Measurements from ENCODE around the gene GFOD2.

DNA sequence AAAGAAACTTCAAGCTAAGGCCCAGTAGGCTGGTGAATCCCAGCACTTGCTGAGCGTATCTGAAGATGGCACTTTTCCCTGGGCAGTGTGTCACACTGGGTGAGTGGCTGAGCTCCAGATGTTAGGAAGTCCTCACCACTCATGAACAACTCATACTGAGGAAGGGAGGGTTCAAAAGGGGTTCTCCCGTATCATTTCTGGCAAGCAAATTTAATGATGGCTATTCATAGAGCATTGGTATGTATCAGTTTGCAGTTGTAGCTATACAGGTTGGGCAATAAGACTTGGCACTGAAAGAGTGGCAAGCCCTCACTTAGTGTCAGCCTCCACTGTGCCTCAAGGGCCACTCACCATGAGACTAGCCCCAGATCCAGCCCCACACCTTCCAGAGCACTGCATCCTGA is 10.7 kb downstream of the GFOD2 start:
- TF ChIP-seq, protein P1, sequence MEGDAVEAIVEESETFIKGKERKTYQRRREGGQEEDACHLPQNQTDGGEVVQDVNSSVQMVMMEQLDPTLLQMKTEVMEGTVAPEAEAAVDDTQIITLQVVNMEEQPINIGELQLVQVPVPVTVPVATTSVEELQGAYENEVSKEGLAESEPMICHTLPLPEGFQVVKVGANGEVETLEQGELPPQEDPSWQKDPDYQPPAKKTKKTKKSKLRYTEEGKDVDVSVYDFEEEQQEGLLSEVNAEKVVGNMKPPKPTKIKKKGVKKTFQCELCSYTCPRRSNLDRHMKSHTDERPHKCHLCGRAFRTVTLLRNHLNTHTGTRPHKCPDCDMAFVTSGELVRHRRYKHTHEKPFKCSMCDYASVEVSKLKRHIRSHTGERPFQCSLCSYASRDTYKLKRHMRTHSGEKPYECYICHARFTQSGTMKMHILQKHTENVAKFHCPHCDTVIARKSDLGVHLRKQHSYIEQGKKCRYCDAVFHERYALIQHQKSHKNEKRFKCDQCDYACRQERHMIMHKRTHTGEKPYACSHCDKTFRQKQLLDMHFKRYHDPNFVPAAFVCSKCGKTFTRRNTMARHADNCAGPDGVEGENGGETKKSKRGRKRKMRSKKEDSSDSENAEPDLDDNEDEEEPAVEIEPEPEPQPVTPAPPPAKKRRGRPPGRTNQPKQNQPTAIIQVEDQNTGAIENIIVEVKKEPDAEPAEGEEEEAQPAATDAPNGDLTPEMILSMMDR (conservative IDR thresholded peaks at IDR 0.05; ENCODE audit: low read depth in 2 of 2) = no peak
- TF ChIP-seq POLR2AphosphoS5 (IDR thresholded peaks at IDR 0.05; ENCODE audit: low read depth) = no peak
- no peak for TF ChIP-seq NANOG (IDR thresholded peaks at IDR 0.05; ENCODE audit: borderline replicate concordance)
- TF ChIP-seq EZH2 (IDR thresholded peaks at IDR 0.05; ENCODE audit: low read depth, unreplicated experiment) = no peak
- no peak for TF ChIP-seq EZH2phosphoT487 (IDR thresholded peaks at IDR 0.05; ENCODE audit: unreplicated experiment)
- TF ChIP-seq ETS1 (IDR thresholded peaks at IDR 0.05) = no peak
- TF ChIP-seq, protein P2, sequence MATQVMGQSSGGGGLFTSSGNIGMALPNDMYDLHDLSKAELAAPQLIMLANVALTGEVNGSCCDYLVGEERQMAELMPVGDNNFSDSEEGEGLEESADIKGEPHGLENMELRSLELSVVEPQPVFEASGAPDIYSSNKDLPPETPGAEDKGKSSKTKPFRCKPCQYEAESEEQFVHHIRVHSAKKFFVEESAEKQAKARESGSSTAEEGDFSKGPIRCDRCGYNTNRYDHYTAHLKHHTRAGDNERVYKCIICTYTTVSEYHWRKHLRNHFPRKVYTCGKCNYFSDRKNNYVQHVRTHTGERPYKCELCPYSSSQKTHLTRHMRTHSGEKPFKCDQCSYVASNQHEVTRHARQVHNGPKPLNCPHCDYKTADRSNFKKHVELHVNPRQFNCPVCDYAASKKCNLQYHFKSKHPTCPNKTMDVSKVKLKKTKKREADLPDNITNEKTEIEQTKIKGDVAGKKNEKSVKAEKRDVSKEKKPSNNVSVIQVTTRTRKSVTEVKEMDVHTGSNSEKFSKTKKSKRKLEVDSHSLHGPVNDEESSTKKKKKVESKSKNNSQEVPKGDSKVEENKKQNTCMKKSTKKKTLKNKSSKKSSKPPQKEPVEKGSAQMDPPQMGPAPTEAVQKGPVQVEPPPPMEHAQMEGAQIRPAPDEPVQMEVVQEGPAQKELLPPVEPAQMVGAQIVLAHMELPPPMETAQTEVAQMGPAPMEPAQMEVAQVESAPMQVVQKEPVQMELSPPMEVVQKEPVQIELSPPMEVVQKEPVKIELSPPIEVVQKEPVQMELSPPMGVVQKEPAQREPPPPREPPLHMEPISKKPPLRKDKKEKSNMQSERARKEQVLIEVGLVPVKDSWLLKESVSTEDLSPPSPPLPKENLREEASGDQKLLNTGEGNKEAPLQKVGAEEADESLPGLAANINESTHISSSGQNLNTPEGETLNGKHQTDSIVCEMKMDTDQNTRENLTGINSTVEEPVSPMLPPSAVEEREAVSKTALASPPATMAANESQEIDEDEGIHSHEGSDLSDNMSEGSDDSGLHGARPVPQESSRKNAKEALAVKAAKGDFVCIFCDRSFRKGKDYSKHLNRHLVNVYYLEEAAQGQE (IDR thresholded peaks at IDR 0.05; ENCODE audit: unreplicated experiment) = no peak
- TF ChIP-seq JUNB (IDR thresholded peaks at IDR 0.05; ENCODE audit: unreplicated experiment) = no peak
- TF ChIP-seq CREB1 (CRISPR knock-in tag; IDR thresholded peaks at IDR 0.05; ENCODE audit: low read depth) = no peak
- TF ChIP-seq, protein P3, sequence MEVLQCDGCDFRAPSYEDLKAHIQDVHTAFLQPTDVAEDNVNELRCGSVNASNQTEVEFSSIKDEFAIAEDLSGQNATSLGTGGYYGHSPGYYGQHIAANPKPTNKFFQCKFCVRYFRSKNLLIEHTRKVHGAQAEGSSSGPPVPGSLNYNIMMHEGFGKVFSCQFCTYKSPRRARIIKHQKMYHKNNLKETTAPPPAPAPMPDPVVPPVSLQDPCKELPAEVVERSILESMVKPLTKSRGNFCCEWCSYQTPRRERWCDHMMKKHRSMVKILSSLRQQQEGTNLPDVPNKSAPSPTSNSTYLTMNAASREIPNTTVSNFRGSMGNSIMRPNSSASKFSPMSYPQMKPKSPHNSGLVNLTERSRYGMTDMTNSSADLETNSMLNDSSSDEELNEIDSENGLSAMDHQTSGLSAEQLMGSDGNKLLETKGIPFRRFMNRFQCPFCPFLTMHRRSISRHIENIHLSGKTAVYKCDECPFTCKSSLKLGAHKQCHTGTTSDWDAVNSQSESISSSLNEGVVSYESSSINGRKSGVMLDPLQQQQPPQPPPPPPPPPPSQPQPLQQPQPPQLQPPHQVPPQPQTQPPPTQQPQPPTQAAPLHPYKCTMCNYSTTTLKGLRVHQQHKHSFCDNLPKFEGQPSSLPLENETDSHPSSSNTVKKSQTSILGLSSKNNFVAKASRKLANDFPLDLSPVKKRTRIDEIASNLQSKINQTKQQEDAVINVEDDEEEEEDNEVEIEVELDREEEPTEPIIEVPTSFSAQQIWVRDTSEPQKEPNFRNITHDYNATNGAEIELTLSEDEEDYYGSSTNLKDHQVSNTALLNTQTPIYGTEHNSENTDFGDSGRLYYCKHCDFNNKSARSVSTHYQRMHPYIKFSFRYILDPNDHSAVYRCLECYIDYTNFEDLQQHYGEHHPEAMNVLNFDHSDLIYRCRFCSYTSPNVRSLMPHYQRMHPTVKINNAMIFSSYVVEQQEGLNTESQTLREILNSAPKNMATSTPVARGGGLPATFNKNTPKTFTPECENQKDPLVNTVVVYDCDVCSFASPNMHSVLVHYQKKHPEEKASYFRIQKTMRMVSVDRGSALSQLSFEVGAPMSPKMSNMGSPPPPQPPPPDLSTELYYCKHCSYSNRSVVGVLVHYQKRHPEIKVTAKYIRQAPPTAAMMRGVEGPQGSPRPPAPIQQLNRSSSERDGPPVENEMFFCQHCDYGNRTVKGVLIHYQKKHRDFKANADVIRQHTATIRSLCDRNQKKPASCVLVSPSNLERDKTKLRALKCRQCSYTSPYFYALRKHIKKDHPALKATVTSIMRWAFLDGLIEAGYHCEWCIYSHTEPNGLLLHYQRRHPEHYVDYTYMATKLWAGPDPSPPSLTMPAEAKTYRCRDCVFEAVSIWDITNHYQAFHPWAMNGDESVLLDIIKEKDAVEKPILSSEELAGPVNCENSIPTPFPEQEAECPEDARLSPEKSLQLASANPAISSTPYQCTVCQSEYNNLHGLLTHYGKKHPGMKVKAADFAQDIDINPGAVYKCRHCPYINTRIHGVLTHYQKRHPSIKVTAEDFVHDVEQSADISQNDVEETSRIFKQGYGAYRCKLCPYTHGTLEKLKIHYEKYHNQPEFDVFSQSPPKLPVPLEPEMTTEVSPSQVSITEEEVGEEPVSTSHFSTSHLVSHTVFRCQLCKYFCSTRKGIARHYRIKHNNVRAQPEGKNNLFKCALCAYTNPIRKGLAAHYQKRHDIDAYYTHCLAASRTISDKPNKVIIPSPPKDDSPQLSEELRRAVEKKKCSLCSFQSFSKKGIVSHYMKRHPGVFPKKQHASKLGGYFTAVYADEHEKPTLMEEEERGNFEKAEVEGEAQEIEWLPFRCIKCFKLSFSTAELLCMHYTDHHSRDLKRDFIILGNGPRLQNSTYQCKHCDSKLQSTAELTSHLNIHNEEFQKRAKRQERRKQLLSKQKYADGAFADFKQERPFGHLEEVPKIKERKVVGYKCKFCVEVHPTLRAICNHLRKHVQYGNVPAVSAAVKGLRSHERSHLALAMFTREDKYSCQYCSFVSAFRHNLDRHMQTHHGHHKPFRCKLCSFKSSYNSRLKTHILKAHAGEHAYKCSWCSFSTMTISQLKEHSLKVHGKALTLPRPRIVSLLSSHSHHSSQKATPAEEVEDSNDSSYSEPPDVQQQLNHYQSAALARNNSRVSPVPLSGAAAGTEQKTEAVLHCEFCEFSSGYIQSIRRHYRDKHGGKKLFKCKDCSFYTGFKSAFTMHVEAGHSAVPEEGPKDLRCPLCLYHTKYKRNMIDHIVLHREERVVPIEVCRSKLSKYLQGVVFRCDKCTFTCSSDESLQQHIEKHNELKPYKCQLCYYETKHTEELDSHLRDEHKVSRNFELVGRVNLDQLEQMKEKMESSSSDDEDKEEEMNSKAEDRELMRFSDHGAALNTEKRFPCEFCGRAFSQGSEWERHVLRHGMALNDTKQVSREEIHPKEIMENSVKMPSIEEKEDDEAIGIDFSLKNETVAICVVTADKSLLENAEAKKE (CRISPR knock-in tag; IDR thresholded peaks at IDR 0.05) = no peak
- no peak for TF ChIP-seq ZNF114 (CRISPR knock-in tag; IDR thresholded peaks at IDR 0.05)
- no peak for TF ChIP-seq STAT1 (IDR thresholded peaks at IDR 0.05; ENCODE audit: unreplicated experiment)
- TF ChIP-seq ZNF331 (CRISPR knock-in tag; IDR thresholded peaks at IDR 0.05; ENCODE audit: low read depth) = no peak

Data from GM23338 (cell line).